HepG2 (cell line): ENCODE measurements around the gene SLC17A8. TPM values are rescaled to one million over a fixed set of nuclear protein-coding genes. Genes with fewer than 3 reads are reported as not detected.

Source experiments
- CBX1 ChIP-seq: IDR thresholded peaks from one replicate; pipeline ENCODE4 v1.6.1; 2016; ENCODE audit warnings: antibody characterized with exemption, low read depth
- GMEB2 ChIP-seq: IDR thresholded peaks from 2 replicates; pipeline ENCODE4 v1.6.1; 2016; ENCODE audit warnings: missing biosample characterization, missing genetic modification reagents, low read depth
- HNF4G ChIP-seq, 2 experiments: sonication (generic) in 1 of 2; formaldehyde crosslinking in 1 of 2; IDR thresholded peaks; 2 replicates each; pipeline versions ENCODE4 v1.4.0 to v1.6.1; 2011 to 2020; ENCODE audit warnings: borderline replicate concordance in 2 of 2, low read depth in 2 of 2, mild to moderate bottlenecking in 2 of 2, low read length in 1 of 2, missing genetic modification reagents in 1 of 2, moderate library complexity in 1 of 2
- NRL ChIP-seq: sonication (generic); formaldehyde crosslinking; IDR thresholded peaks from 2 replicates; pipeline ENCODE4 v1.5.0; 2020; ENCODE audit warnings: missing genetic modification reagents, mild to moderate bottlenecking, moderate library complexity, borderline replicate concordance
- PAF1 ChIP-seq: IDR thresholded peaks from 2 replicates; pipeline ENCODE4 v1.6.1; 2016; ENCODE audit warnings: missing genetic modification reagents, missing compliant biosample characterization
- ZNF687 ChIP-seq: sonication (generic); formaldehyde crosslinking; IDR thresholded peaks from 2 replicates; pipeline ENCODE4 v1.5.1; 2020; ENCODE audit warnings: mild to moderate bottlenecking, missing genetic modification reagents, moderate library complexity
- ZNF777 ChIP-seq: sonication (generic); formaldehyde crosslinking; IDR thresholded peaks from 2 replicates; pipeline ENCODE4 v1.4.0; 2020; ENCODE audit warnings: missing genetic modification reagents
- polyA plus RNA-seq, 8 experiments: library from polyadenylated mRNA; depleted of rRNA in 3 of 8; stranded (reverse) in 7 of 8; unstranded in 1 of 8; fragments of >200 nt; fragmentation: Illumina TruSeq in 4 of 8; extraction: Trizol in 4 of 8; gene quantifications; 2 replicates each; pipeline versions ENCODE4 v1.2.1 to v1.2.3, GENCODE V29; 2011 to 2016; ENCODE audit warnings: low read depth in 4 of 8, missing spikeins in 1 of 8, mixed read lengths in 1 of 8; ENCODE audit not compliant: insufficient read depth in 1 of 8
- total RNA-seq, 5 experiments: library from RNA; depleted of rRNA; stranded (reverse); fragments of >200 nt; fragmentation: Illumina TruSeq; extraction: Trizol; gene quantifications; 2 replicates each; pipeline ENCODE4 v1.2.3, GENCODE V29; 2016; ENCODE audit warnings: low read depth in 1 of 5
- TF ChIP-seq, protein P1 (sequence below): sonication (generic); formaldehyde crosslinking; conservative IDR thresholded peaks from 2 replicates; pipeline ENCODE4 v1.5.0; 2020; ENCODE audit warnings: missing genetic modification reagents

SLC17A8 gene
- total and polyA plus RNA-seq, 2 of the 13 experiments (the other 11 are each of a cell fraction or from before 2014, with no cell fraction given) = 0.07 to 0.15 TPM

GRCh38 chr12:100376161-100376560 lies 19.3 kb downstream of the SLC17A8 start (continued):
- TF ChIP-seq ZNF687 = no peak
- TF ChIP-seq GMEB2 = no peak
- TF ChIP-seq, protein P1, sequence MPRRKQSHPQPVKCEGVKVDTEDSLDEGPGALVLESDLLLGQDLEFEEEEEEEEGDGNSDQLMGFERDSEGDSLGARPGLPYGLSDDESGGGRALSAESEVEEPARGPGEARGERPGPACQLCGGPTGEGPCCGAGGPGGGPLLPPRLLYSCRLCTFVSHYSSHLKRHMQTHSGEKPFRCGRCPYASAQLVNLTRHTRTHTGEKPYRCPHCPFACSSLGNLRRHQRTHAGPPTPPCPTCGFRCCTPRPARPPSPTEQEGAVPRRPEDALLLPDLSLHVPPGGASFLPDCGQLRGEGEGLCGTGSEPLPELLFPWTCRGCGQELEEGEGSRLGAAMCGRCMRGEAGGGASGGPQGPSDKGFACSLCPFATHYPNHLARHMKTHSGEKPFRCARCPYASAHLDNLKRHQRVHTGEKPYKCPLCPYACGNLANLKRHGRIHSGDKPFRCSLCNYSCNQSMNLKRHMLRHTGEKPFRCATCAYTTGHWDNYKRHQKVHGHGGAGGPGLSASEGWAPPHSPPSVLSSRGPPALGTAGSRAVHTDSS (CRISPR knock-in tag) = no peak
- TF ChIP-seq PAF1 (CRISPR knock-in tag) = no peak
- no peak for TF ChIP-seq NRL (CRISPR knock-in tag)
- TF ChIP-seq CBX1 = no peak
- no peak for TF ChIP-seq ZNF777 (CRISPR knock-in tag)
- no peak for TF ChIP-seq HNF4G (IDR thresholded peaks at IDR 0.05; ENCODE audit: borderline replicate concordance, low read depth, low read length)
- no peak for TF ChIP-seq HNF4G (CRISPR knock-in tag; IDR thresholded peaks at IDR 0.05; ENCODE audit: borderline replicate concordance, low read depth)
